SK-N-SH treated with all-trans-retinoic acid at 6 μM for 48 hours (cell line): ENCODE measurements around the gene PLCB1.

ENCODE experiments used
- ATAC-seq: fragments of 200-7000 bp; cut with Tn5 transposase; 3 replicates; pipeline ENCODE4 v1.9.1; 2020; ENCODE audit warnings: mild to moderate bottlenecking, moderate library complexity
- ARNTL ChIP-seq: fragments of 450-650 bp; formaldehyde crosslinking; IDR thresholded peaks from 2 replicates; pipeline ENCODE4 v1.5.0; 2020; ENCODE audit warnings: low read depth, mild to moderate bottlenecking, moderate library complexity, borderline replicate concordance
- BACH2 ChIP-seq: fragments of 250-450 bp; sonication (Bioruptor Pico); IDR thresholded peaks from 2 replicates; pipeline ENCODE4 v1.9.0; 2021; ENCODE audit warnings: mild to moderate bottlenecking, borderline replicate concordance
- CREB5 ChIP-seq: fragments of 250-450 bp; sonication (Bioruptor Pico); IDR thresholded peaks from 2 replicates; pipeline ENCODE4 v1.5.1; 2020; ENCODE audit warnings: low read depth, mild to moderate bottlenecking, moderate library complexity
- CSRNP3 ChIP-seq: fragments of 250-450 bp; sonication (Bioruptor Pico); IDR thresholded peaks from 2 replicates; pipeline ENCODE4 v1.5.1; 2021; ENCODE audit warnings: mild to moderate bottlenecking, moderate library complexity
- ESRRG ChIP-seq: fragments of 250-450 bp; sonication (Bioruptor Pico); IDR thresholded peaks from 2 replicates; pipeline ENCODE4 v1.6.1; 2021; ENCODE audit warnings: mild to moderate bottlenecking
- GLIS3 ChIP-seq: fragments of 250-450 bp; sonication (Bioruptor Pico); IDR thresholded peaks from 2 replicates; pipeline ENCODE4 v1.5.0; 2020; ENCODE audit warnings: mild to moderate bottlenecking, moderate library complexity
- OSR1 ChIP-seq: fragments of 250-450 bp; sonication (Bioruptor Pico); IDR thresholded peaks from 2 replicates; pipeline ENCODE4 v1.8.0; 2022; ENCODE audit warnings: moderate library complexity, mild to moderate bottlenecking, inconsistent platforms
- PATZ1 ChIP-seq: fragments of 250-450 bp; sonication (Bioruptor Pico); IDR thresholded peaks from 2 replicates; pipeline ENCODE4 v1.8.0; 2020; ENCODE audit warnings: mild to moderate bottlenecking, moderate library complexity, borderline replicate concordance
- POU6F1 ChIP-seq: fragments of 250-450 bp; sonication (Bioruptor Pico); IDR thresholded peaks from 2 replicates; pipeline ENCODE4 v1.8.0; 2021; ENCODE audit warnings: low read depth, mild to moderate bottlenecking, moderate library complexity, borderline replicate concordance
- PPARA ChIP-seq: fragments of 250-450 bp; sonication (Bioruptor Pico); IDR thresholded peaks from 2 replicates; pipeline ENCODE4 v1.5.0; 2020; ENCODE audit warnings: mild to moderate bottlenecking, borderline replicate concordance
- RARB ChIP-seq: fragments of 250-450 bp; sonication (Bioruptor Pico); IDR thresholded peaks from 2 replicates; pipeline ENCODE4 v1.8.0; 2021; ENCODE audit warnings: mild to moderate bottlenecking, moderate library complexity
- SNAI2 ChIP-seq: fragments of 250-450 bp; sonication (Bioruptor Pico); IDR thresholded peaks from 2 replicates; pipeline ENCODE4 v1.5.0; 2020; ENCODE audit warnings: mild to moderate bottlenecking, moderate library complexity
- TOX ChIP-seq: fragments of 250-450 bp; sonication (Bioruptor Pico); IDR thresholded peaks from 2 replicates; pipeline ENCODE4 v1.8.0; 2021; ENCODE audit warnings: mild to moderate bottlenecking, moderate library complexity, borderline replicate concordance
- TSHZ2 ChIP-seq: fragments of 250-450 bp; sonication (Bioruptor Pico); IDR thresholded peaks from 2 replicates; pipeline ENCODE4 v1.5.0; 2020; ENCODE audit warnings: mild to moderate bottlenecking, moderate library complexity
- ZC3H10 ChIP-seq: fragments of 250-450 bp; sonication (Bioruptor Pico); IDR thresholded peaks from 2 replicates; pipeline ENCODE4 v1.5.1; 2021; ENCODE audit warnings: mild to moderate bottlenecking, moderate library complexity
- ZFP3 ChIP-seq: fragments of 250-450 bp; sonication (Bioruptor Pico); IDR thresholded peaks from 2 replicates; pipeline ENCODE4 v1.5.0; 2020; ENCODE audit warnings: mild to moderate bottlenecking, moderate library complexity
- ZFP30 ChIP-seq: fragments of 450-650 bp; formaldehyde crosslinking; IDR thresholded peaks from 2 replicates; pipeline ENCODE4 v1.5.0; 2022; ENCODE audit warnings: mild to moderate bottlenecking, moderate library complexity
- ZNF565 ChIP-seq: fragments of 450-650 bp; formaldehyde crosslinking; conservative IDR thresholded peaks from 2 replicates; pipeline ENCODE4 v1.5.0; 2020; ENCODE audit warnings: low read depth, mild to moderate bottlenecking, moderate library complexity
- ZNF70 ChIP-seq: fragments of 450-650 bp; formaldehyde crosslinking; IDR thresholded peaks from 2 replicates; pipeline ENCODE4 v1.5.0; 2020; ENCODE audit warnings: mild to moderate bottlenecking, moderate library complexity
- ZNF8 ChIP-seq: fragments of 450-650 bp; formaldehyde crosslinking; IDR thresholded peaks from 2 replicates; pipeline ENCODE4 v1.5.0; 2020; ENCODE audit warnings: mild to moderate bottlenecking, moderate library complexity

The PLCB1 gene

GRCh38 chr20:8657664-8658063 lies 525.6 kb downstream of the PLCB1 start:
- TF ChIP-seq OSR1 (no peak), POU6F1 (CRISPR knock-in tag) (no peak), ZNF565 (no peak), TOX (no peak), ZFP3 (CRISPR knock-in tag) (no peak), ZNF70 (CRISPR knock-in tag) (no peak), ESRRG (CRISPR knock-in tag) (no peak), RARB (CRISPR knock-in tag) (no peak), ARNTL (CRISPR knock-in tag) (no peak), SNAI2 (CRISPR knock-in tag) (no peak), CSRNP3 (CRISPR knock-in tag) (no peak), BACH2 (no peak), GLIS3 (CRISPR knock-in tag) (no peak), PPARA (no peak), ZNF8 (CRISPR knock-in tag) (no peak), CREB5 (no peak), ZC3H10 (CRISPR knock-in tag) (no peak), TSHZ2 (CRISPR knock-in tag) (no peak)
- no peak for ATAC-seq

- TF ChIP-seq GLIS3 (CRISPR knock-in tag) (no peak), RARB (CRISPR knock-in tag) (no peak), ZNF70 (CRISPR knock-in tag) (no peak), ZNF8 (CRISPR knock-in tag) (no peak), ARNTL (CRISPR knock-in tag) (no peak), ZFP3 (CRISPR knock-in tag) (no peak), PATZ1 (no peak), ZFP30 (CRISPR knock-in tag) (no peak), SNAI2 (CRISPR knock-in tag) (no peak), BACH2 (no peak)
- no peak for ATAC-seq
Observed at GRCh38 chr20:8658103-8658502, 526.0 kb downstream of the PLCB1 start.

GRCh38 chr20:8661229-8661952 lies 529.3 kb downstream of the PLCB1 start:
- ATAC-seq: peak; percentile 54; the same call in 2 of the 3 replicates
- TF ChIP-seq SNAI2 (CRISPR knock-in tag) (no peak), ZNF565 (no peak), TOX (no peak), CSRNP3 (CRISPR knock-in tag) (no peak), ZFP30 (CRISPR knock-in tag) (no peak)
